CD4-positive, alpha-beta T cell treated with Interleukin-12 subunit alpha and Interleukin-12 subunit beta, for 1 hour (primary cell): ENCODE data around the gene RGS6.
A peak's percentile ranks its signal among the peaks of the same experiment; 100 is the strongest.

Source experiments
- DNase-seq: peaks from one replicate; pipeline ENCODE4 v3.0.0-alpha.2; 2020

Gene RGS6

GRCh38 chr14:72017290-72017689 is 85.1 kb downstream of the RGS6 start:
- DNase-seq = no peak

GRCh38 chr14:72023128-72024042 is 91.2 kb downstream of the RGS6 start:
- no peak for DNase-seq

GRCh38 chr14:72024043-72024407 is 91.8 kb downstream of the RGS6 start:
- peak; percentile 22 for DNase-seq

- DNase-seq = no peak
These were observed 92.3 kb downstream of the RGS6 start for GRCh38 chr14:72024504-72024903.

GRCh38 chr14:72026536-72026935 is 94.3 kb downstream of the RGS6 start:
- no peak for DNase-seq

GRCh38 chr14:72027061-72027460 is 94.8 kb downstream of the RGS6 start:
- DNase-seq = no peak

GRCh38 chr14:72033365-72033764 is 101.1 kb downstream of the RGS6 start:
- no peak for DNase-seq

- DNase-seq = no peak
These were observed 108.3 kb downstream of the RGS6 start for GRCh38 chr14:72040528-72040927.

- no peak for DNase-seq
These were observed 113.0 kb downstream of the RGS6 start for GRCh38 chr14:72045271-72045670.

GRCh38 chr14:72045885-72046284 is 113.7 kb downstream of the RGS6 start:
- DNase-seq = no peak

GRCh38 chr14:72049462-72049861 is 117.2 kb downstream of the RGS6 start:
- no peak for DNase-seq

GRCh38 chr14:72052356-72052755 is 120.1 kb downstream of the RGS6 start:
- no peak for DNase-seq

- no peak for DNase-seq
These were observed 121.4 kb downstream of the RGS6 start for GRCh38 chr14:72053651-72054050.

GRCh38 chr14:72054911-72055310 is 122.7 kb downstream of the RGS6 start:
- no peak for DNase-seq

- DNase-seq = no peak
These were observed 125.6 kb downstream of the RGS6 start for GRCh38 chr14:72057701-72058285.

- no peak for DNase-seq
These were observed 128.2 kb downstream of the RGS6 start for GRCh38 chr14:72060460-72060859.

GRCh38 chr14:72060917-72061316 is 128.7 kb downstream of the RGS6 start:
- DNase-seq = no peak

- no peak for DNase-seq
These were observed 129.5 kb downstream of the RGS6 start for GRCh38 chr14:72061718-72062117.

GRCh38 chr14:72063761-72064282 is 131.6 kb downstream of the RGS6 start:
- DNase-seq = no peak

- DNase-seq = no peak
These were observed 132.3 kb downstream of the RGS6 start for GRCh38 chr14:72064501-72064900.

GRCh38 chr14:72070458-72070857 is 138.2 kb downstream of the RGS6 start:
- DNase-seq = no peak

- no peak for DNase-seq
These were observed 143.6 kb downstream of the RGS6 start for GRCh38 chr14:72075649-72076334.

- DNase-seq = no peak
These were observed 148.9 kb downstream of the RGS6 start for GRCh38 chr14:72081137-72081536.

GRCh38 chr14:72084935-72085334 is 152.7 kb downstream of the RGS6 start:
- no peak for DNase-seq
